ENCODE data around the gene DCTPP1.

The DCTPP1 gene

DNA sequence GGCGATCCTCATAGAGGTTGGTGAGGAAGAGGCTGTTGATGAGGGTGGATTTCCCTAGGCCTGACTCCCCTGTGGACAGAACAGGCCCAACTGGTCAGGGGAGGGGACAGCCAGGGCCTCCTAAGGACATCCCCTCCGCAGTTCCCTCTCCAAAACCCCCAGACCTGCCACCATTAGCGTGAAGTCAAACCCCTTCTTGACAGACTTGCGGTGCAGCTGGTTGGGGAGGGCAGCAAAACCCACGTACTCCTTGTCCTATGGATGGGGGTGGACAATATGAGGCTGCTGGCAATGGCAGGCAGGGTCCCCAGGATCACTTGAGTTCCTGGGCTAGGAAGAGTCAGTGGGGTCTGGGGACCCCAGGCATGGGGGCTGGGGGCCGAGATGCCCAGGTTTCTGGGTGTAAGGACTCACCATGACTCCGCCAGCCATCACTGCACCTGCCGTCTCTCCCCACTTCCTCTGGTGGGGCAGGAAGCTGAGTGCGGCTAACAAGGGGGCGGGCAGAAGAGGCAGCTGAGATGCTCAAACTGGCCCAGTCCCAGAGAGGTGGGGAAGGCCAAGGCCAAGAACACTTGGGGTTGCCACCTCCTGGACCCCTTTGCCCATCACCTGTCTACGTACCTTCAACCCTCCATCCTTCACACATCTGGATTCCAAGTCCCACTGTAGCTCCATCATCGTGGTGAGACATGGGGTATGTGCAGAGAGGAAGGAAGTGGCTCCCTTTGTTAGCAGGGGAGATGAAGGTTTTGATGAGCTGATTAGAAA is 47.5 kb downstream of the DCTPP1 start, which contains the start of gene SEPTIN1:
Gene SEPTIN1, minus strand, starts transcription at position 451 of the 771 bp plus-strand sequence. Its CDS starts 19 bp downstream, at position 432.
- DNase-seq (ENCODE audit: low read depth in 2 of 2): no peak

DNA sequence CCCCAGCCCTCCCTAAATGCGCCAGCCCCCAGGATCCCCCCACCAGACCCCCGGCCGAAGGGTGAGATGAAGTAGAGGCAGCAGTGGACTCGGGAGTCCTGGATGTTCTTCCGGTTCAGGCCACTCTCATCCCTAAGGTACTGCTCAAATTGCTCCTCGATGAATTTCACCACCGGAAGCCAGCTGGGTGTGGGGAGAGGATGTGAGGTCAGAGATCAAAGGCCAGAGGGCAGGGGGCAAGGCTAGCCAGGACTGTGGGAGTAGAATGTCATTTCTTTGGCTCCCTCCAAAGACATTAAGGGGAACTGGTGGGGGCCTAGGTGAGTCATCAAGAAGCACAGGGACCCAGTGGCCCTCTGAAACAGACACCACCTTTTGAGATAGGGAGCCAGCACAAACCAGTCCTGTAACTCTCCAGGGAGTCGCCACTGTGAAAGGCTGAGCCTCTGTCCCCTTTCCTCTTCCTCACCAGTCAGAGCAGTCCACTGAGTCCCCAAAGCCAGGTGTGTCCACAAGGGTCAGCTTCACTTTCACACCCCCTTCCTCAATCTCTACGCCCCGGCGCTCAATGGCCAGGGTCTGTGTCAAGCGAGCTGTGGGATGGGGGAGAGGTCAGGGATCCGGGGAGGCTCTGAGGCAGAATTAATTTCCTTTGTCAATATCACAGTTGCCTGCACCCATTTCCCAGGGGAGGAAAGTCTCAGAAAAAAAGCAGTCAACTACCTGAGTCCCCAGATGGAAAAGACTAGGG is 48.4 kb downstream of the DCTPP1 start:
- no peak for DNase-seq (ENCODE audit: low read depth in 2 of 2)

DNA sequence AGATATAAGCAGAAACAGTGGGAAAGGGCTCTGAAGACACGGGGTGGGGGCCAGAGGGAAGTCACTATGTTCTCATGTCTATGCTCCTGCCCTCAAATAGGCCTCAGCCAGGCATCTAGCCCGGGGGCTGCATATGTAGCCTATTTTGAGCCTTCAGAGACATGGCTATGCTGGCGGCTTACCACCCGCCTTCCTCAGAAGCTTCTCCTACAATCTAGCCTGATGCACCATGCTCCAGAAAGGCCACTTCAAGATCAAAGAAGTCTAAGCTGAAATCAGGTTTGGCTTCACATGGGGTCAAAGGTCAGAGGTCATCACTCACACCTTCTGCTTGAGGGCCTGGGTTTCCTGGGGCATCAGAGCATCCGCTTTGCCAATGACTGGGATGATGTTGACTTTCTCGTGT is 49.0 kb downstream of the DCTPP1 start:
- DNase-seq (ENCODE audit: low read depth in 2 of 2): no peak

DNA sequence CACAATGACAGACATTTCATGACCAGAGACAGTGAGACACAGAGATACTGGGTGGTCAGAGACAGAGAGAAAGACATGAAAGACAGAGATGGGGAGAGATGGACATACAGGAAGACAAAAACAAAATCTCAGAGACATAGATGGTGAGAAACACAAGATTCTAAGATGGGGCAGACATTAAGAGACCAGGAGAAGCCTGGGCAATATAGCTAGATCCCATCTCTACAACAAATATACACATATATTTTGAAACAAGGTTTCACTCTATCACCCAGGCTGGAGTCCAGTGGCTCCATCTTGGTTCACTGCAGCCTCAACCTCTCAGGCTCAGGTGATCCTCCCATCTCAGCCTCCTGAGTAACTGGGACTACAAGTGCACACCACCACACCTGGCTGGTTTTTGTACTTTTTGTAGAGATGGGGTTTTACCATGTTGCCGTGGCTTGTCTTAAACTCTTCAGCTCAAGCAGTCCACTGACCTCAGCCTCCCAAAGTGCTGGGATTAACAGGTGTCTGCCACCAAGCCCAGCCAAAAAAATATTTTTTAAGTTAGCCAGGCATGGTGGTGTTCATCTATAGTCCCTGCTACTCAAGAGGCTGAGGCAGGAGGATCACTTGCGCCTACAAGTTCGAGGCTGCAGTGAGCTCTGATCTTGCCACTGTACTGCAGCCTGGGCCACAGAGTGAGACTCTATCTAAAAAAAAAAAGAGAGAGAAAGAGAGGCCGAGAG is 49.6 kb downstream of the DCTPP1 start:
- no peak for DNase-seq (ENCODE audit: low read depth in 2 of 2)

DNA sequence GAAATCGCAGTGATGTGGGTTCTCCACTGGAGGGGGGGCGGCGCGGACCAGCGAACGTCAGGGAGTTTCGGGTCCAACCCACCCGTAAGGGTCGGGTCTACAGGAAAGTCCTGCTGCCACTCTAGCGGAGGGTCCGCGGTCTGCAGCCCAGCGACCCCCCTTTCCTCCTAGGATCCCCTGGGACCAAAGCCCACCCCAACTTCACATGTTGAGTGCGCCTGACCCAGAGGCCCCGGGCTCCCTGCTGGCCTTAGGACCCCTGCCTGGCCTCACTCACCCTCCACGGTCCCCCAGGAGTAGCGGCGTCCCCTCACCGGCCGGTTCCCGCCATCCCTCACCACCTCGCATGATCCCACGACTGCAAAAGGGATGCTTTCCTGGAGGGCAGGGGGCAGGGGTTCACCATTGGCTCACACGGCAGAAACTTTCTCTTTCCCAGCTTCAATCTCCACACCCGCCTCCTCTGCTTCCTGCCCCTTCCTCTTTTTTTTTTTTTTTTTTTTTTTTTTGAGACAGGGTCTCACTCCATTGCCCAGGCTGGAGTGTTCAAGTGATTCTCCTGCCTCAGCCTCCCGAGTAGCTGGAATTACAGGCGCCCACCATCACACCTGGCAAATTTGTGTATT is 50.6 kb downstream of the DCTPP1 start:
- no peak for DNase-seq (ENCODE audit: low read depth in 2 of 2)

DNA sequence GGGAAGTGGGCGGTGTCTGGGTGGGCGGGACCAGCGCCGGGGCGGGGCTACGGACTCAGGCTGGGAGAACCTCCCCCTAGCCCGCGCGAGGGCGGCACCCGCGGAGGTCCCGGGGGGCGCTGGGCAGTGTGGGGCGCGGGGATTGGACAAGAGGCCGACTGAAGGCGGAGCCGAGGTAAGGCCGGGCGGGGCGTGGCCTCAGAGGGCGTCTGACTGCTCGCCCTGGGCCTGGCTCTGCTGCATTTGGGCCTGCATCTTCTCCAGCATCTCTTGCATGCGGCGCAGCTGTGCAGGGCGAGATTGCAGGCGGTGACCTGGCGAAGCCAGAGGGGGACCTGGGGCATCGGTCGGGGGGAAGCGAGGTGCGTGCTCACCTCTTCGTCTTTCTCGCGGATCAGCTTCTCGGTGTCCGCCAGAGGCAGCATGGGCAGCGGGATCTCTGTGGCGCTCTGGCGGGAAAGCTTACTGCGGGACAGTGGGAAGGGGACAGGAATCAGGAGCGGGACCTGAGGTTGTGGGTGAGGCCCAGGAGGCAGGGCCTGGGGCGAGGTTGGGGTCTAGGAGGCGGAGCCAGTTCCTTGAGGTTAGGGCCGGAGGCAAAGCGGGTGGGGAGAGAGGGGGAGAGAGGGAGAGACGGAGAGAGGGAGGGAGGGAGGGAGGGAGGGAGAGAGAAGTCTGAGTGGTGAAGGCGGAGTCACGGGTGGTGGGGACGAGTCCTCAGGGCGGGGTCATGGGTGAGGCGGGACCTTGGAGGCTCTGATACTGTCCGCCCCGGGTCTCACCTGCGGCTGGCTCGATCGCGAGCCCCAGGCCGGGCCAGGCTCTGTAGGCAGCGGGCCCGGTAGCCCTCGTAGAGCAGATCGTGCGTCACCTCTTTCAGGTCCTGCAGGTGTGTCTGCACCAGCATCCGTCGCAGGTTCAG is 51.3 kb downstream of the DCTPP1 start:
- DNase-seq (ENCODE audit: low read depth in 2 of 2): peak; percentile 94 to 95

DNA sequence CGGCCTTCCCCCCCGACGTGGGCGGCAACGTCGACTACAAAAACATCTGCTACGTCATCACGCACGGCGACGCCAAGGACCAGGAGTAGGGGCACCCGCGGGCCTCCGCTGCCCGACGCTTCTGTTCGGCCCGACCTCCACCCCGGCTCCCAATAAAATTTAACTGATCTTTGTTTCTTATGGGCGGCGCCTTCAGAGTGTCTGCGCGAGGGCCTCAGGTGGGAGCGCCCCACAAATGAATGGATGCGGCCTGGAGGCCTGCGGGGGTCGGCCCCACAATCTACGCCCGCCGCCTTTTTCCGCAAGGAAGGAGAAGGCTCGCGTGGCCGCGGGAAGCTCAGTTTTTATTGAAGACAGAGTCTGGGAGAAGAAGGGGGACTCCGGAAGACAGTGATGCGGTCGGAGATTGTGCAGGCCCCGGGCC is 52.0 kb downstream of the DCTPP1 start:
- DNase-seq (ENCODE audit: low read depth in 2 of 2): peak; percentile 73

DNA sequence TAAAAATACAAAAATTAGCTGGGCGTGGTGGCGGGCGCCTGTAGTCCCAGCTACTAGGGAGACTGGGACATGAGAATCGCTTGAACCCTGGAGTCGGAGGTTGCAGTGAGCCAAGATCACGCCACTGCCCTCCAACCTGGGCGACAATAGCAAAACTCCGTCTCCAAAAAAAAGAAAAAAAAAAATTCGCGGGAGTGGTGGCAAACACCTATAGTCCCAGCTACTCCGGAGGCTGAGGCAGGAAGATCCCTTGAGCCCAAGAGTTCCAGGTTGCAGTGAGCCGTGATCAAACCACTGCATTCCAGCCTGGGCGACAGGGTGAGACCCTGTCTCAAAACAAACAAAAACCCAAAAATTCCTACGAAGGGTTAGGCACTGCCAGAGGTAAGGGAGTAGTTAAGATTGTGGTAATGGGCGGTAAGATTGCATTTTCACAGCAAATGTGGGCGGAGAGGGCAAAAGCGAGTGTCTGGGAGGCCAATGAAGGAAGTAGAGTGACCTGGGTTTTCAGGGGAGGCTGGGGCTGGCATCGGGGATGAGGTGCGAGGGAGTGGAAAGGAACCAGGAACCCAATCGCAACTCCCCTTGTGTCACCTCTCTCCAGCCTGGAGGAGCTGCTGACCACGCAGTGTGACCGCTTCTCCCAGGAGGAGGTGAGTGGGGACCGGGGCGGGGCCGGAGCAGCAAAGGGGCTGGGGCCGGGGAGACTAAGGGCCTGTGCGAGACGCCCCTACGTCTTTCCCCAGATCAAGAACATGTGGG is 52.6 kb downstream of the DCTPP1 start:
- no peak for DNase-seq (ENCODE audit: low read depth in 2 of 2)

DNA sequence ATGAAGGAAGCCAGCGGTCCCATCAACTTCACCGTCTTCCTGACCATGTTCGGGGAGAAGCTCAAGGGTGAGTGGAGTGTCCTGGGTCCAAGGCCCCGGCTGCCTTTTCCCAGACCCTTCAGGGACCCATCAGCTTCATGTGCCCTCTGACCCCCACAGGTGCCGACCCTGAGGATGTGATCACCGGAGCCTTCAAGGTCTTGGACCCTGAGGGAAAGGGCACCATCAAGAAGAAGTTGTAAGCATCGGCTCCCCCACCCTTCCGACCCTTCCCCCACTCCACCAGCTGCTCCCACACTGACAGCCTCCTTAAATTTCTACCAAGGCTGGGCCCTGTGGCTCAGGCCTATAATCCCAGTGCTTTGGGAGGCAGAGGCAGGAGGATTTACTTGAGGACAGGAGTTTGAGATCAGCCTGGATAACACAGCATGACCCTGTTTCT is 53.3 kb downstream of the DCTPP1 start:
- DNase-seq (ENCODE audit: low read depth in 2 of 2): no peak

DNA sequence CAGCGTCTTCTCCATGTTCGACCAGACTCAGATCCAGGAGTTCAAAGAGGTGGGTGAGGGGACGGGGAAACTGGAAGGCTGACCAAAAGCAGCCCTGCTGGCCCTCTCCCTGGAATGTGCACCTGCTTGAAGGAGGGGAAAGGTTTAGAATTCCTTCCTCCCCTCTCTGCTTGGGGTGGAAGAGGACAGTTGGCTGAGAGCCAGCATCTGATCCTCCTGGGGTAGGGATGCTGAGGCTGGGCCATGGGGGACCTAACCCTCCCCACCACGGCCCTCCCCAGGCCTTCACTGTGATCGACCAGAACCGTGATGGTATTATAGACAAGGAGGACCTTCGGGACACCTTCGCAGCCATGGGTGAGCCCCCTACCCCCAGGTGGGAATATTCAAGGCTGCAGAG is 54.0 kb downstream of the DCTPP1 start:
- no peak for DNase-seq (ENCODE audit: low read depth in 2 of 2)

DNA sequence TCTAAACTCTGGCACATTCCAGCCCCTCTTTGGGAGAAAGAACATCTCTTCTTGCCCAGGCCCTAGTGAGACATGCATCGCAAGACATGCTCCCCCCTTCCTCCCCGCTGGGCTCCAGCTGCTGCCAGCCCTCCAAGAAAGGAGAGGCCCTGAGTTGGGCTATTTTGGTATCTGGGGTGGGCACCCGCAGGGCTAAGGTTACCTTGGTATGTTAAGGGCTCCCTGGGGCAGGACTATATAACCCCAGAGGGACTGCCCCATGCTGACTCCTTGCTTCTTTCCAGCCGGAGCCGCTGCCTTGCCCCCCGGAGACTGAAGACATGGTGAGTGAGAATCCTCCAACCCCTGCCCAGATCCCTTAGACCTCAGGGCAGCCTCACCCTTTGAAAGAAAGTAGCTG is 55.3 kb downstream of the DCTPP1 start, which contains the start of gene MYL11:
Gene MYL11, plus strand, starts transcription at position 265 of the 400 bp plus-strand sequence. Its CDS starts 56 bp downstream, at position 321.
- DNase-seq (ENCODE audit: low read depth in 2 of 2): no peak

Measured in fibroblast of skin of left biceps (primary cell).